ENCODE results near the gene LOXL1. TPM values are rescaled to one million over a fixed set of nuclear protein-coding genes. Genes with fewer than 3 reads are reported as not detected.

The LOXL1 gene
- total RNA-seq, 1 experiment from 2014 or later = 4.9 TPM

GRCh38 chr15:73908822-73909122, 17.5 kb upstream of the LOXL1 start:
- TF ChIP-seq, protein P1, sequence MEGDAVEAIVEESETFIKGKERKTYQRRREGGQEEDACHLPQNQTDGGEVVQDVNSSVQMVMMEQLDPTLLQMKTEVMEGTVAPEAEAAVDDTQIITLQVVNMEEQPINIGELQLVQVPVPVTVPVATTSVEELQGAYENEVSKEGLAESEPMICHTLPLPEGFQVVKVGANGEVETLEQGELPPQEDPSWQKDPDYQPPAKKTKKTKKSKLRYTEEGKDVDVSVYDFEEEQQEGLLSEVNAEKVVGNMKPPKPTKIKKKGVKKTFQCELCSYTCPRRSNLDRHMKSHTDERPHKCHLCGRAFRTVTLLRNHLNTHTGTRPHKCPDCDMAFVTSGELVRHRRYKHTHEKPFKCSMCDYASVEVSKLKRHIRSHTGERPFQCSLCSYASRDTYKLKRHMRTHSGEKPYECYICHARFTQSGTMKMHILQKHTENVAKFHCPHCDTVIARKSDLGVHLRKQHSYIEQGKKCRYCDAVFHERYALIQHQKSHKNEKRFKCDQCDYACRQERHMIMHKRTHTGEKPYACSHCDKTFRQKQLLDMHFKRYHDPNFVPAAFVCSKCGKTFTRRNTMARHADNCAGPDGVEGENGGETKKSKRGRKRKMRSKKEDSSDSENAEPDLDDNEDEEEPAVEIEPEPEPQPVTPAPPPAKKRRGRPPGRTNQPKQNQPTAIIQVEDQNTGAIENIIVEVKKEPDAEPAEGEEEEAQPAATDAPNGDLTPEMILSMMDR (IDR thresholded peaks at IDR 0.05; ENCODE audit: unreplicated experiment) = no peak
- no peaks in the 10 kb centered on the region for H3K4me1 Mint-ChIP-seq (ENCODE audit: insufficient read depth, unreplicated experiment)
- intact Hi-C loops (cut with micrococcal nuclease) = loop anchor here (1.0 to 5.0 kb wide), 2 partner anchors 34 to 206 kb away; no protein-coding TSS in a partner anchor
- peaks cover 40% of the 10 kb centered on the region for H3K27me3 Mint-ChIP-seq (ENCODE audit: insufficient read depth, unreplicated experiment)
- no peak overlapping the region for H3K4me3 Mint-ChIP-seq (ENCODE audit: unreplicated experiment)
- DNase-seq (ENCODE audit: unreplicated experiment) = no peak
- POLR2A ChIA-PET = interaction anchor here (0.6 kb wide), 1 partner anchor 815 kb away, joined by 6 read pairs; no protein-coding TSS in a partner anchor
- no peaks in the 10 kb centered on the region for H3K9me3 Mint-ChIP-seq (ENCODE audit: unreplicated experiment)
- H3K36me3 Mint-ChIP-seq (ENCODE audit: insufficient read depth, unreplicated experiment) = no peaks in the 10 kb centered on the region
- CTCF ChIA-PET = interaction anchor here (0.6 to 3.6 kb wide), 16 partner anchors 9 to 292 kb away, joined by 3 to 36 read pairs (median 4); partner anchors contain the start of gene TBC1D21
- no TSS peak for BruUV-seq (replicated peaks)
- no peak overlapping the region for H3K27ac Mint-ChIP-seq (ENCODE audit: low read depth, unreplicated experiment)

GRCh38 chr15:73909651-73910050, 16.6 kb upstream of the LOXL1 start:
- no peak overlapping the region for H3K4me3 Mint-ChIP-seq (ENCODE audit: unreplicated experiment)
- H3K36me3 Mint-ChIP-seq (ENCODE audit: insufficient read depth, unreplicated experiment) = no peaks in the 10 kb centered on the region
- POLR2A ChIA-PET = interaction anchor here (0.6 kb wide), 1 partner anchor 814 kb away, joined by 6 read pairs; no protein-coding TSS in a partner anchor
- TF ChIP-seq, protein P1 (IDR thresholded peaks at IDR 0.05; ENCODE audit: unreplicated experiment) = no peak
- CTCF ChIA-PET = interaction anchor here (0.7 to 1.7 kb wide), 9 partner anchors 8 to 58 kb away, joined by 3 to 9 read pairs (median 4); no protein-coding TSS in a partner anchor
- H3K27me3 Mint-ChIP-seq (ENCODE audit: insufficient read depth, unreplicated experiment) = peaks cover 35% of the 10 kb centered on the region
- DNase-seq (ENCODE audit: unreplicated experiment) = no peak
- intact Hi-C loops (cut with micrococcal nuclease) = loop anchor here (5.0 kb wide), 1 partner anchor 207 kb away; no protein-coding TSS in a partner anchor
- no TSS peak for BruUV-seq (replicated peaks)
- no peak overlapping the region for H3K27ac Mint-ChIP-seq (ENCODE audit: low read depth, unreplicated experiment)
- no peaks in the 10 kb centered on the region for H3K4me1 Mint-ChIP-seq (ENCODE audit: insufficient read depth, unreplicated experiment)
- H3K9me3 Mint-ChIP-seq (ENCODE audit: unreplicated experiment) = no peaks in the 10 kb centered on the region

DNA sequence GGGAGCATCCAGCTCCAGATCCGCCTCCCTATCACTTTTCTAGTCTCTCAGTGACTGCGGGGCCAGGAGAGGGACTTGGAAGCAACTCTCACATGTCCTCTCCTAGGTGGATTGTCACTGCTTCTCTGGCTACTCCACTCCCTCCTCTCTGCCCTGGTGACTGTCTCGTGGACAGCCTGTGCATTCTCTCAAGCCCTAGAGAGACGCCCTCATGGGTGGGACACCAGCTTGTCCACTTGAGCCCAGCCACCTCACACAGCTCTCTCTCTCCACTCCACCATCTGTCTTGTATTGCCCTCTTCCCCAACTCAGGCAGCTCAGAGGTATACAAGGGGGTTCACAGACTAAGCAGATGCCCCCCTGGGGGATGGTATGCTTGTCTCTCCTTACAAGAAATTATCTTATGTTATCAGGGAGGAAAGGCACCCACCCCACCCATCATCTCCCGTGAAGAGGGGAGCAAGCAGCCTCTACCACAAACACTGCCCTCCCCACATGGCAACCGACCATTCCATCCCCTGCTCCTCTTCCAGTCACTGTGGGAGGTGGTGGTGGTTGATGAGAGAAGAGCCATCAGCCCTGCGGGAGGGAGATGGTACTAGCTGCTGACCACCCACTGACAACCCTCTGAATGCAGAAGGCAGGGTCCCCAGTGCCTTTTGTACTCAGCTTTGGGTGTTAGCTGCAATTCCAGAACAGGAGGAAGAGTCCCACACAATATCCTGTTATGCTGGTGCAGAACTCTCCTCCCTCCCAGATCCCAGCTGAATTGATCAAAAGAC, 15.5 kb upstream of the LOXL1 start:
- intact Hi-C loops (cut with micrococcal nuclease) = no loop called here
- CTCF ChIA-PET = interaction anchor here (0.6 to 1.6 kb wide), 10 partner anchors 12 to 1982 kb away, joined by 3 to 9 read pairs (median 3); partner anchors contain the start of genes LOXL1 and TBC1D21

DNA sequence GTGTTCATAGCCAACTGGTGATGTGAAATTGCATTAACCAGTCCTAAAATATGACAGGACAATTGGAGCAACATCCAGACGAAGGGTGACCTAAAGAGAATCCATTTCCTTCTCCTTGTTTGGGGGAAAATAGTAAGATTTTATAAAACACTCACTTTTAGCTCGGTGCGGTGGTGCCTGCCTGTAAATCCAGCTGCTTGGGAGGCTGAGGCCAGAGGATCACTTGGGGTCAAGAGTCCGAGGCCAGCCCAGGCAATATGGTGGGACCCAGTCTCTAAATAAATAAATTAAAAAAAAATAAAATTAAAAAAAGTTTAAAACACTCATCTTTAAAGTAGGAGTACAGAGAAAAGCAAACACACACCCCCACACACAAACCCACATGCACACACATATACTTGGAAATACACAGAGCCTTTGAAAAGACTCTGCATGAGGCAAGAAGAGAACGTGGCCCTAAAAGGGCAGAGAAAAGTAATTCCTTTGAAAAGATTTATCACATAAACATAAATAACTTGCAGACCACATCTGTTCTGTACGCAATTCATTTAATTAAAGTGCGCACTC, 14.1 kb upstream of the LOXL1 start:
- DNase-seq (ENCODE audit: unreplicated experiment) = no peak
- H3K9me3 Mint-ChIP-seq (ENCODE audit: unreplicated experiment) = no peaks in the 10 kb centered on the region
- no peak overlapping the region for H3K4me3 Mint-ChIP-seq (ENCODE audit: unreplicated experiment)
- H3K27ac Mint-ChIP-seq (ENCODE audit: low read depth, unreplicated experiment) = no peak overlapping the region
- no peaks in the 10 kb centered on the region for H3K36me3 Mint-ChIP-seq (ENCODE audit: insufficient read depth, unreplicated experiment)
- H3K4me1 Mint-ChIP-seq (ENCODE audit: insufficient read depth, unreplicated experiment) = no peaks in the 10 kb centered on the region
- CTCF ChIA-PET = interaction anchor here (0.6 to 1.6 kb wide), 5 partner anchors 15 to 207 kb away, joined by 3 to 6 read pairs (median 3); partner anchors contain the start of genes LOXL1 and TBC1D21
- POLR2A ChIA-PET = no interaction called here
- intact Hi-C loops (cut with micrococcal nuclease) = no loop called here
- TF ChIP-seq, protein P1 (IDR thresholded peaks at IDR 0.05; ENCODE audit: unreplicated experiment) = no peak
- BruUV-seq (replicated peaks) = no TSS peak
- H3K27me3 Mint-ChIP-seq (ENCODE audit: insufficient read depth, unreplicated experiment) = peaks cover 29% of the 10 kb centered on the region

More for the DNA sequence above, 15.5 kb upstream of the LOXL1 start:
- DNase-seq (ENCODE audit: unreplicated experiment) = no peak
- TF ChIP-seq, protein P1 (IDR thresholded peaks at IDR 0.05; ENCODE audit: unreplicated experiment) = no peak
- Mint-ChIP-seq H3K4me3 (ENCODE audit: unreplicated experiment) (no peak overlapping the region), H3K9me3 (ENCODE audit: unreplicated experiment) (no peaks in the 10 kb centered on the region), H3K36me3 (ENCODE audit: insufficient read depth, unreplicated experiment) (no peaks in the 10 kb centered on the region), H3K4me1 (ENCODE audit: insufficient read depth, unreplicated experiment) (no peaks in the 10 kb centered on the region), H3K27me3 (ENCODE audit: insufficient read depth, unreplicated experiment) (peaks cover 29% of the 10 kb centered on the region), H3K27ac (ENCODE audit: low read depth, unreplicated experiment) (no peak overlapping the region)
- POLR2A ChIA-PET = no interaction called here
- no TSS peak for BruUV-seq (replicated peaks)
